Activated CD4-positive, alpha-beta T cell treated with anti-CD3 and anti-CD28 coated beads, Interleukin-2, amount 10 ng/mL, durations not matched to agents 24 days and 14 days (primary cell): ENCODE results near the gene SEMA6B. TPM values are rescaled to one million over a fixed set of nuclear protein-coding genes. Genes with fewer than 3 reads are reported as not detected.
"Not testable (repeated sequence)": the region's sequence is repeated elsewhere in the genome, so short reads cannot be mapped to it uniquely, and the experiment has no call there.

Experiments used
- DNase-seq: peaks from one replicate; pipeline ENCODE4 v3.0.0; 2022
- H3K27ac Mint-ChIP-seq: one replicate; pipeline ENCODE4 v1.8.0; 2022; ENCODE audit warnings: mild to moderate bottlenecking, mixed read lengths
- H3K27me3 Mint-ChIP-seq: one replicate; pipeline ENCODE4 v1.8.0; 2022; ENCODE audit warnings: mixed read lengths
- H3K36me3 Mint-ChIP-seq: one replicate; pipeline ENCODE4 v1.8.0; 2022; ENCODE audit warnings: low read depth, mild to moderate bottlenecking, mixed read lengths
- H3K4me1 Mint-ChIP-seq: one replicate; pipeline ENCODE4 v1.8.0; 2021; ENCODE audit warnings: mixed read lengths
- H3K4me3 Mint-ChIP-seq: one replicate; pipeline ENCODE4 v1.8.0; 2022; ENCODE audit warnings: mild to moderate bottlenecking, moderate library complexity, mixed read lengths
- H3K9me3 Mint-ChIP-seq: one replicate; pipeline ENCODE4 v1.8.0; 2021; ENCODE audit warnings: mixed read lengths
- intact Hi-C: fragments of 100-400 bp; cut with micrococcal nuclease; formaldehyde crosslinking; loops from one replicate; pipeline ENCODE4 v1.15.1; 2023
- total RNA-seq: library from RNA; stranded (reverse); gene quantifications from 2 replicates; pipeline ENCODE4 v1.2.3, GENCODE V29; 2022

The SEMA6B gene
- total RNA-seq, 1 donor from 2014 or later: not detected

DNA sequence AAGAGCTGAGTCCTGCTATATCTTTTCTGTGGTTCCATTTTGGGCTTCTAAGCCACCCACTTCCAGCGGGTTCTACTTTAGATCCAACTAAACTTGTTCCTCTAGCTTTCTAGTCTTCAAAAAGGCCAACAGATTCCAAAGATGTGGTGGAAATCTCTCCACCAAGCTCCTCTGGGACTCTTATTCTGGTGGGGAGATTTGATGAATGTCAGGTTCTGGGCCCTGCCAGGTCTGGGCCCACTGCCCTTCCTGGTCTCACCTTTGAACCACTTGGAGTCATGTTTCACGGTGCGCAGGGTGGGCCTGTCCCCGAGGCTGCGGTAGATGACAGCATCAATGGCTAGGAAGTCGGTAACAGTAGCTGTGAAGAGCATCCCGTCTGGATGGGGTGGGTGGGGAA is 4.8 kb downstream of the SEMA6B start:
- intact Hi-C loops: loop anchor here (5.0 kb wide), 1 partner anchor 83 kb away; the partner anchor contains the start of gene TNFAIP8L1
- no peaks in the 10 kb centered on the region for H3K9me3 Mint-ChIP-seq
- H3K36me3 Mint-ChIP-seq: no peaks in the 10 kb centered on the region

DNA sequence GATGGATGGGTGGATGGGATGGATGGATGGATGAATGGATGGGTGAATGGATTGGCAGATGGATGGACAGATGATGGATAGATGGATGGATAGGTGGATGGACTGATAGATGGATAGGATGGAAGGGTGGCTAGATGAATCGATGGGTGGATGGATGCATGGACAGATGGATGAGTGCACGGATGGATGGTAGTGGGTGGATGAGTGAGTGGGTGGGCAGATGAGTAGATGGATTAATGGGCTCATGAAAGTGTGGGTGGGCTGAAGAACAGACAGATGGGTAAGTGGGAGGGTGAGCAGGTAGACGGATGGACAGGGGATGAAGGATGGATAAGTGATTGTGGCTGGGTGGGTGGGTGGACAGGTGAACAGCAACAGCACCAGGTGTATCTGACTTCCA is 5.7 kb downstream of the SEMA6B start:
- no peak overlapping the region for H3K27ac Mint-ChIP-seq

More for the DNA sequence above, 4.8 kb downstream of the SEMA6B start:
- Mint-ChIP-seq H3K4me1 (no peaks in the 10 kb centered on the region), H3K4me3 (no peak overlapping the region), H3K27me3 (no peaks in the 10 kb centered on the region), H3K27ac (no peak overlapping the region)
- DNase-seq: no peak

DNA sequence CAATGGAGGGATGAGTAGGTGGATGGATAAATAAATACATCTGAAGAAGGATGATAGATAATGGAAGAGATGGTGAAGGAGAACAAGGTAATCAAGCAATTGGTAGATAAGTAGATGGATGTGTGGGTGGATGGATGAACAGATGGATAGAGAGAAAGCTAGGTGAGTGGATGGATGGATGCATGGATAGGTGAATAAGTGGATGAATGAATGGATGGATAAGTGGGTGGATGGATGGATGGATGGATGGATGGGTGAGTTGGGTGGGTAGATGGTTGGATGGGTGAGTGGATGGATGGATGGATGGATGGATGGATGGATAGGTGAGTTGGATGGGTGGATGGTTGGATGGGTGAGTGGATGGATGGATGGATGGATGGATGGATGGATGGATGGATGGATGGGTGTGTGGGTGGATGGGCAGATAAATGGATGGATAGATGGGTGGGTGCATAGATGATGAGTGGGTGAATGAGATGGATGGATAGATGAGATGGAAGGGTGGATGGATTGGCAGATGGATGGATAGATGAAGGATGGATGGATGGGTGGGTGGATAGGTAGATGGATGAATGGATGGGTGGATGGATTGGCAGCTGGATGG is 6.3 kb downstream of the SEMA6B start:
- DNase-seq: no peak
- Mint-ChIP-seq H3K27me3 (no peaks in the 10 kb centered on the region), H3K9me3 (no peaks in the 10 kb centered on the region), H3K27ac (no peak overlapping the region), H3K4me3 (no peak overlapping the region), H3K4me1 (no peaks in the 10 kb centered on the region), H3K36me3 (no peaks in the 10 kb centered on the region)
- intact Hi-C loops: no loop called here

More for the DNA sequence above, 5.7 kb downstream of the SEMA6B start:
- Mint-ChIP-seq H3K4me1 (no peaks in the 10 kb centered on the region), H3K9me3 (no peaks in the 10 kb centered on the region), H3K36me3 (no peaks in the 10 kb centered on the region), H3K27me3 (no peaks in the 10 kb centered on the region), H3K4me3 (no peak overlapping the region)
- DNase-seq: no peak
- intact Hi-C loops: no loop called here

DNA sequence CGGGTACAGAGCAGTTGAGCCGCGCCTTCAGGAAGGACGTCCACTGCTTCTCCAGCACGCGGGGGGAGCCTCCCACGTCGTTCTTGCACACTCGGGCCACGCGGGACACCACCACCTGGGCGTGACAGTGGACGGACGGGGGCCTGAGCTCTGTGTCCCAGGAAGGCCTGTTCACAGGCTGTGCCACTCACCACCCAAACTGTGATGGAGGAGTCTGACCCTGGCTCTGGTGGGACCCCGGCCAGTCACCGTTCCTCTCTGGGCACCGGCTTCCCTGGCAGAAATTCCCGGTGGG is 7.0 kb downstream of the SEMA6B start:
- no peak for DNase-seq
- Mint-ChIP-seq H3K27me3 (no peaks in the 10 kb centered on the region), H3K4me3 (no peak overlapping the region), H3K27ac (no peak overlapping the region), H3K9me3 (no peaks in the 10 kb centered on the region), H3K36me3 (no peaks in the 10 kb centered on the region), H3K4me1 (no peaks in the 10 kb centered on the region)
- intact Hi-C loops: no loop called here

GRCh38 chr19:4550479-4551050 is 8.9 kb downstream of the SEMA6B start:
- H3K9me3 Mint-ChIP-seq: no peaks in the 10 kb centered on the region
- H3K4me1 Mint-ChIP-seq: no peaks in the 10 kb centered on the region
- no peak for DNase-seq
- no peaks in the 10 kb centered on the region for H3K27me3 Mint-ChIP-seq
- no peak overlapping the region for H3K27ac Mint-ChIP-seq
- intact Hi-C loops: no loop called here
- no peaks in the 10 kb centered on the region for H3K36me3 Mint-ChIP-seq
- no peak overlapping the region for H3K4me3 Mint-ChIP-seq

DNA sequence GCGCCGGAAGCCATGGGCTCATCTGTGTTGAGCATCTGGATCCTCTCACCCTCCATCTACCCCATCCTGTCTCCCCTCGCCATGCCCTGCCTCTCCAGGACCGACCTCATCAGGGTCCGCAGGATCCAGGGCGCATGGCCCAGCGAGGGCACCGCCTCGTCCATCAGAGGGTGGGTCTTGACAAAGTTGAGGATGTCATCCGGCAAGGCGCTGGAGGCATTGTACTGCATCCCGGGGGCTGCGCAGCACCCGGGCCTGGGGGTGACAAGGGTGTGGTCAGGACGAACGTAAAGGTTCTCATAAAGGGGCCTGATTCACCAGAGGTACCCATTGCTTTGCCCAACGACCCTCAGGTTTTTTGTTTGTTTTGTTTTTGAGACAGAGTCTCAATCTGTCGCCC is 9.5 kb downstream of the SEMA6B start:
- no peak for DNase-seq
- no peak overlapping the region for H3K4me3 Mint-ChIP-seq
- H3K36me3 Mint-ChIP-seq: no peaks in the 10 kb centered on the region
- H3K9me3 Mint-ChIP-seq: no peaks in the 10 kb centered on the region
- H3K27me3 Mint-ChIP-seq: no peaks in the 10 kb centered on the region
- intact Hi-C loops: no loop called here
- no peak overlapping the region for H3K27ac Mint-ChIP-seq
- no peaks in the 10 kb centered on the region for H3K4me1 Mint-ChIP-seq

- H3K9me3 Mint-ChIP-seq: no peaks in the 10 kb centered on the region
- H3K4me3 Mint-ChIP-seq: no peak overlapping the region
- H3K36me3 Mint-ChIP-seq: no peaks in the 10 kb centered on the region
- DNase-seq: no peak
- H3K4me1 Mint-ChIP-seq: no peaks in the 10 kb centered on the region
- intact Hi-C loops: no loop called here
- no peak overlapping the region for H3K27ac Mint-ChIP-seq
- no peaks in the 10 kb centered on the region for H3K27me3 Mint-ChIP-seq
These were observed 11.3 kb downstream of the SEMA6B start for GRCh38 chr19:4548238-4548584.

GRCh38 chr19:4547303-4548237 is 11.9 kb downstream of the SEMA6B start:
- H3K9me3 Mint-ChIP-seq: no peaks in the 10 kb centered on the region
- H3K27ac Mint-ChIP-seq: no peak overlapping the region
- no peaks in the 10 kb centered on the region for H3K36me3 Mint-ChIP-seq
- no peaks in the 10 kb centered on the region for H3K27me3 Mint-ChIP-seq
- DNase-seq: no peak
- no peaks in the 10 kb centered on the region for H3K4me1 Mint-ChIP-seq
- intact Hi-C loops: no loop called here
- H3K4me3 Mint-ChIP-seq: no peak overlapping the region

GRCh38 chr19:4543842-4544647 is 15.4 kb downstream of the SEMA6B start:
- intact Hi-C loops: no loop called here
- no peak for DNase-seq
- Mint-ChIP-seq H3K4me3 (no peak overlapping the region), H3K9me3 (no peaks in the 10 kb centered on the region), H3K27me3 (no peaks in the 10 kb centered on the region), H3K4me1 (peaks cover 10% of the 10 kb centered on the region), H3K36me3 (no peaks in the 10 kb centered on the region), H3K27ac (no peak overlapping the region)

DNA sequence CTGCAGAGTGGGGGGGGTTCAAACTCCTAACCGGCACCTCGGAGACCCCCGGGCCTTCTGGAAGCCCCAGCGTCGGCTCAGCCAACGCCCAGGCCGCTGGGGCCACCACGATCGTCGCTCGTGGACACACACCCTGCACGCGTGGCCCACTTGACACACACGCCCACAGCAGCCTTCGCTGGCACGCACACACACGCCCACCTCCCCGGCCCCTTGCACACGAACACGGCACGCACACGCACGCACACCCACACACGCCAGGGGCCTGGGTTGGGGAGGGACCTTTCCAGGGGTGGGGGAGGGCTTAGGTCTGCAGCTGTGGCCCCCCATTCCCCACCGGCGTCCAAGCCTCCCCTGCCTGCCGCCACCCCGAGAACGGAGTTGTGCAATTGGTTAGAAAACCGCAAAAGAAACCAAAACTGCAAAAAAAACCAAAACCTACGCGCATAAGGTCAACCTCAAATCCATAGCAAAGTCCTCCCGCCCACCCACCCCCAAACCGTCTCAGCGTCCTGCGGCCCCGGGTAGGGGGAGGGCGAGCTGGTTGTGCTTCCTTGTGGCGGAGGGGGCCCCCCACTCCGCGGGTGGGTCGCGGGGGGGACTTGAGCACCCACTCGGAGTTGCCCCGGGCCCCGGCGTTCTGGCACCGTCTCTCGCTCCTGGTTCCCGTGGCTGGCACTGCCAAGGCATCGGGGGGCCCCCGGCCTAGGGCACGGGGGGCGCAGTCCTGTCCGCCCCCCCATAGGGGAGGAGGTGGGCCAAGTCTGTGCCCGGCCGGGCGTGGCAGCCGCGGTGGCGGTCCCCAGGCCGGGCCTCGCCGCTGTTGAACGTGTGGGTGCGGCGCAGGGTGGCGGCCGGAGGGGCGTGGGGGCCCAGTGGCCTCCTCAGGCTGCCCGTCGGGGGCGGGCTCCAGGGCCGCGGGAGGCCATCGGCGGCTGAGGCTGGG is 16.3 kb downstream of the SEMA6B start:
- intact Hi-C loops: no loop called here
- H3K4me1 Mint-ChIP-seq: peaks cover 12% of the 10 kb centered on the region
- no peak for DNase-seq
- no peaks in the 10 kb centered on the region for H3K27me3 Mint-ChIP-seq
- no peaks in the 10 kb centered on the region for H3K36me3 Mint-ChIP-seq
- H3K9me3 Mint-ChIP-seq: no peaks in the 10 kb centered on the region
- H3K27ac Mint-ChIP-seq: no peak overlapping the region
- H3K4me3 Mint-ChIP-seq: no peak overlapping the region

DNA sequence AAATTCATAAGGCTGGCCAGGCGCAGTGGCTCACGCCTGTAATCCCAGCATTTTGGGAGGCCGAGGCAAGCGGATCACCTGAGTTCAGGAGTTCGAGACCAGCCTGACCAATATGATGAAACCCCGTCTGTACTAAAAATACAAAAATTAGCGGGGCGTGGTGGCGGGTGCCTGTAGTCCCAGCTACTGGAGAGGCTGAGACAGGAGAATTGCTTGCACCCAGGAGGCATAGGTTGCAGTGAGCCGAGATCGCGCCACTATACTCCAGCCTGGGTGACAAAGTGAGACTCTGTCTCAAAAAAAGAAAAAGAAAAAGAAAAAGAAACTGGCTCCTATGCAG is 17.7 kb downstream of the SEMA6B start:
- DNase-seq, intact Hi-C loops, H3K4me3 Mint-ChIP-seq, H3K9me3 Mint-ChIP-seq, H3K27me3 Mint-ChIP-seq, H3K36me3 Mint-ChIP-seq, H3K27ac Mint-ChIP-seq: not testable (repeated sequence)
- peaks cover 12% of the 10 kb centered on the region for H3K4me1 Mint-ChIP-seq

- intact Hi-C loops: no loop called here
- Mint-ChIP-seq H3K4me3 (no peak overlapping the region), H3K9me3 (no peaks in the 10 kb centered on the region), H3K27ac (no peak overlapping the region), H3K27me3 (no peaks in the 10 kb centered on the region), H3K4me1 (peaks cover 12% of the 10 kb centered on the region), H3K36me3 (no peaks in the 10 kb centered on the region)
- no peak for DNase-seq
These were observed 18.2 kb downstream of the SEMA6B start for GRCh38 chr19:4541114-4541805.
